Panc1 (cell line): Measurements from ENCODE around the gene C16orf46. TPM values are rescaled to one million over a fixed set of nuclear protein-coding genes. Genes with fewer than 3 reads are reported as not detected.

Experiments used
- ATAC-seq: fragments of 200-7000 bp; cut with Tn5 transposase; 2 replicates; pipeline ENCODE4 v1.9.1; 2020; ENCODE audit warnings: mild to moderate bottlenecking, moderate library complexity
- BruUV-seq: library from RNA; stranded (reverse); fragments of 400-500 nt; replicated peaks from 2 replicates; lab custom pipeline; 2021; lab: Mats Ljungman, UMichigan
- CTCF ChIA-PET: fragments of 300-600 bp; sonication (Branson Sonifier 250); formaldehyde crosslinking; loops from one replicate; lab custom pipeline; 2022; ENCODE audit warnings: antibody characterized with exemption; lab: Charles Lee
- POLR2A ChIA-PET: fragments of 300-600 bp; sonication (Branson Sonifier 250); formaldehyde crosslinking; loops from one replicate; lab custom pipeline; 2022; ENCODE audit warnings: antibody characterized with exemption; lab: Charles Lee
- DNase-seq: peaks from one replicate; pipeline ENCODE4 v3.0.0-alpha.2; 2010; ENCODE audit warnings: low read depth, low spot score
- H3K27ac ChIP-seq: 2 replicates; pipeline ENCODE4 v1.5.1; 2011; ENCODE audit warnings: mild to moderate bottlenecking, low read length, inconsistent platforms
- H3K27me3 ChIP-seq: fragments of 200-500 bp; sonication (Bioruptor generic); 2 replicates; pipeline ENCODE4 v1.6.0; 2014; ENCODE audit warnings: low read length, inconsistent platforms; ENCODE audit not compliant: control insufficient read depth, insufficient read depth
- H3K36me3 ChIP-seq: fragments of 200-500 bp; sonication (Bioruptor generic); 2 replicates; pipeline ENCODE4 v1.5.1; 2014; ENCODE audit warnings: inconsistent platforms, mild to moderate bottlenecking, low read length, moderate library complexity; ENCODE audit not compliant: control insufficient read depth, insufficient read depth
- H3K4me1 ChIP-seq: 2 replicates; pipeline ENCODE4 v1.5.1; 2011; ENCODE audit warnings: inconsistent platforms, mild to moderate bottlenecking, low read length, moderate library complexity; ENCODE audit not compliant: control insufficient read depth, insufficient read depth
- H3K4me3 ChIP-seq, 2 experiments: 2 replicates each; pipeline ENCODE4 v1.5.1; 2011 to 2012; ENCODE audit warnings: low read depth in 2 of 2, low read length in 2 of 2, mild to moderate bottlenecking in 2 of 2, inconsistent platforms in 1 of 2, moderate library complexity in 1 of 2
- H3K9me3 ChIP-seq: fragments of 200-500 bp; sonication (Bioruptor generic); 2 replicates; pipeline ENCODE4 v1.5.1; 2014; ENCODE audit warnings: low read depth, mild to moderate bottlenecking, inconsistent platforms, low read length, moderate library complexity; ENCODE audit not compliant: control insufficient read depth, insufficient read depth
- CTCF ChIP-seq: fragments of 450-650 bp; IDR thresholded peaks from 2 replicates; pipeline ENCODE4 v1.5.1; 2017; ENCODE audit warnings: mild to moderate bottlenecking
- POLR2AphosphoS5 ChIP-seq: IDR thresholded peaks from 2 replicates; pipeline ENCODE4 v1.6.1; 2012; ENCODE audit warnings: mild to moderate bottlenecking, low read depth, low read length, moderate library complexity
- REST ChIP-seq, 2 experiments: IDR thresholded peaks; 2 replicates each; pipeline ENCODE4 v1.6.1; 2011 to 2012; ENCODE audit warnings: low read depth in 2 of 2, control low read depth in 1 of 2, low read length in 1 of 2, mild to moderate bottlenecking in 1 of 2, moderate library complexity in 1 of 2; ENCODE audit not compliant: insufficient read depth in 1 of 2
- SIN3A ChIP-seq: IDR thresholded peaks from 2 replicates; pipeline ENCODE4 v1.6.1; 2012; ENCODE audit warnings: low read depth, mild to moderate bottlenecking, low read length, moderate library complexity, borderline replicate concordance; ENCODE audit not compliant: insufficient read depth
- TCF7L2 ChIP-seq: IDR thresholded peaks from 2 replicates; pipeline ENCODE4 v1.6.1; 2011; ENCODE audit warnings: mild to moderate bottlenecking, low read depth, low read length, inconsistent platforms
- in situ Hi-C: cut with HindIII; loops from 2 replicates; pipeline ENCODE4 v1.10.0; 2016; ENCODE audit warnings: low sequenced_read_pairs, low pct_unique_long_range_greater_than_20kb
- intact Hi-C: fragments of 100-400 bp; cut with micrococcal nuclease; formaldehyde crosslinking; loops from one replicate; pipeline ENCODE4 v1.10.0; 2022; ENCODE audit not compliant: unreplicated experiment
- total RNA-seq: library from RNA; stranded (reverse); gene quantifications from one replicate; pipeline ENCODE4 v1.2.1, GENCODE V29; 2021; ENCODE audit not compliant: unreplicated experiment

Gene C16orf46
- total RNA-seq, 1 experiment from 2014 or later: 1.2 TPM

GRCh38 chr16:81040131-81040530, 36.9 kb downstream of the C16orf46 start:
- intact Hi-C loops: no loop called here
- in situ Hi-C loops: no loop called here
- ChIA-PET POLR2A (interaction anchor here (0.6 kb wide), 1 partner anchor 52 kb away, joined by 10 read pairs; no protein-coding TSS in a partner anchor), CTCF (no interaction called here)
- no peak for ATAC-seq
- no peak overlapping the region for H3K4me3 ChIP-seq
- H3K27ac ChIP-seq: no peak overlapping the region
- H3K4me1 ChIP-seq: no peaks in the 10 kb centered on the region; the same call in 1 of the 2 replicates
- TF ChIP-seq REST (IDR thresholded peaks at IDR 0.05; ENCODE audit: insufficient read depth in 1 of 2, low read depth in 2 of 2, low read length in 1 of 2) (no peak), POLR2AphosphoS5 (no peak), SIN3A (no peak), TCF7L2 (no peak), CTCF (no peak)
- peaks cover 10% of the 10 kb centered on the region for H3K36me3 ChIP-seq
- BruUV-seq: no TSS peak
- no peaks in the 10 kb centered on the region for H3K27me3 ChIP-seq
- DNase-seq: no peak
- H3K9me3 ChIP-seq: no peaks in the 10 kb centered on the region

GRCh38 chr16:81036751-81037350, 40.2 kb downstream of the C16orf46 start:
- no peaks in the 10 kb centered on the region for H3K27me3 ChIP-seq
- intact Hi-C loops (loop anchor here (10.0 kb wide), 1 partner anchor 698 kb away; no protein-coding TSS in a partner anchor), in situ Hi-C loops (no loop called here)
- ChIA-PET POLR2A (interaction anchor here (0.6 kb wide), 2 partner anchors 150 to 1131 kb away, joined by 3 to 4 read pairs; no protein-coding TSS in a partner anchor), CTCF (no interaction called here)
- H3K9me3 ChIP-seq: no peaks in the 10 kb centered on the region
- peak overlapping the region; percentile 70 to 74 for H3K4me3 ChIP-seq
- H3K36me3 ChIP-seq: peaks cover 8% of the 10 kb centered on the region
- H3K4me1 ChIP-seq: no peaks in the 10 kb centered on the region; the same call in 1 of the 2 replicates
- ATAC-seq: no peak
- no peak for DNase-seq
- TF ChIP-seq SIN3A (no peak), POLR2AphosphoS5 (no peak), TCF7L2 (no peak), REST (IDR thresholded peaks at IDR 0.05; ENCODE audit: insufficient read depth in 1 of 2, low read depth in 2 of 2, low read length in 1 of 2) (no peak), CTCF (no peak)
- peak overlapping the region; percentile 76 for H3K27ac ChIP-seq
- no TSS peak for BruUV-seq
